Keratinocyte (primary cell): ENCODE data around the gene KLHL21. TPM values are rescaled to one million over a fixed set of nuclear protein-coding genes. Genes with fewer than 3 reads are reported as not detected.

Experiments
- DNase-seq: peaks from one replicate; pipeline ENCODE4 v3.0.0-alpha.2; 2011; ENCODE audit warnings: low read depth, missing footprints, low spot score
- FAIRE-seq: peaks from 2 replicates; lab custom pipeline; 2011; peaks lifted over from hg19 to GRCh38; lab: Jason Lieb, UNC
- H2AFZ ChIP-seq: 2 replicates; pipeline ENCODE4 v1.6.0; 2012; ENCODE audit warnings: low read length, control low read depth, inconsistent platforms; ENCODE audit not compliant: control insufficient read depth
- H3K27ac ChIP-seq: 2 replicates; pipeline ENCODE4 v1.5.1; 2011; ENCODE audit warnings: low read length; ENCODE audit not compliant: control insufficient read depth, insufficient read depth
- H3K27me3 ChIP-seq: 3 replicates; pipeline ENCODE4 v1.6.0; 2011; ENCODE audit warnings: low read length; ENCODE audit not compliant: control insufficient read depth, insufficient read depth; ENCODE audit errors: extremely low read depth
- H3K36me3 ChIP-seq, 2 experiments: 2 replicates in 1 of 2; 3 replicates in 1 of 2; pipeline ENCODE4 v1.5.1; 2011; ENCODE audit warnings: low read length in 2 of 2, mild to moderate bottlenecking in 1 of 2; ENCODE audit not compliant: control insufficient read depth in 2 of 2, insufficient read depth in 2 of 2; ENCODE audit errors: extremely low read depth in 1 of 2
- H3K4me1 ChIP-seq: 3 replicates; pipeline ENCODE4 v1.5.1; 2011; ENCODE audit warnings: low read length; ENCODE audit not compliant: control insufficient read depth, insufficient read depth; ENCODE audit errors: extremely low read depth
- H3K4me2 ChIP-seq: 3 replicates; pipeline ENCODE4 v1.6.0; 2011; ENCODE audit warnings: low read depth, low read length; ENCODE audit not compliant: control insufficient read depth, insufficient read depth; ENCODE audit errors: extremely low read depth
- H3K4me3 ChIP-seq, 3 experiments: fragments of 200-600 bp in 1 of 3; sonication (generic) in 1 of 3; 2 replicates in 2 of 3; 3 replicates in 1 of 3; pipeline ENCODE4 v1.5.1; 2011 to 2016; ENCODE audit warnings: low read length in 3 of 3, mild to moderate bottlenecking in 3 of 3, control low read depth in 2 of 3, inconsistent platforms in 1 of 3, low read depth in 1 of 3, mixed read lengths in 1 of 3, mixed run types in 1 of 3, moderate library complexity in 1 of 3; ENCODE audit not compliant: control insufficient read depth in 2 of 3, insufficient read depth in 2 of 3; ENCODE audit errors: extremely low read depth in 1 of 3
- H3K79me2 ChIP-seq: 2 replicates; pipeline ENCODE4 v1.6.0; 2012; ENCODE audit warnings: low read length; ENCODE audit not compliant: control insufficient read depth, insufficient read depth
- H3K9ac ChIP-seq: 3 replicates; pipeline ENCODE4 v1.6.0; 2011; ENCODE audit warnings: low read length; ENCODE audit not compliant: control insufficient read depth, insufficient read depth; ENCODE audit errors: extremely low read depth
- H3K9me1 ChIP-seq: 3 replicates; pipeline ENCODE4 v1.6.0; 2011; ENCODE audit warnings: low read length; ENCODE audit not compliant: control insufficient read depth, insufficient read depth; ENCODE audit errors: extremely low read depth
- H3K9me3 ChIP-seq: 2 replicates; pipeline ENCODE4 v1.5.1; 2012; ENCODE audit warnings: low read depth, low read length; ENCODE audit not compliant: control insufficient read depth
- H4K20me1 ChIP-seq: 3 replicates; pipeline ENCODE4 v1.6.0; 2011; ENCODE audit warnings: low read length; ENCODE audit not compliant: control insufficient read depth, insufficient read depth; ENCODE audit errors: extremely low read depth
- EZH2 ChIP-seq: IDR thresholded peaks from one replicate; pipeline ENCODE4 v1.6.1; 2012; ENCODE audit warnings: inconsistent platforms, mild to moderate bottlenecking, low read length, moderate library complexity
- dilution Hi-C: fragments of 300-500 bp; cut with MboI; formaldehyde crosslinking; loops from one replicate; pipeline ENCODE4 v1.7.0; 2020; ENCODE audit warnings: low sequenced_read_pairs; ENCODE audit not compliant: extremely low pct_ligation_motif_present
- polyA plus RNA-seq, 5 experiments: library from polyadenylated mRNA; depleted of rRNA in 3 of 5; stranded (reverse) in 3 of 5; stranded (forward) in 1 of 5; unstranded in 1 of 5; fragments of >200 nt; gene quantifications; 1 replicate in 1 of 5; 2 replicates in 3 of 5; 3 replicates in 1 of 5; pipeline versions ENCODE4 v1.2.1 to v1.2.3, GENCODE V29; 2011 to 2012; ENCODE audit warnings: missing spikeins in 2 of 5, low read depth in 1 of 5, low replicate concordance in 1 of 5
- small RNA-seq, 3 experiments: library from RNA; depleted of rRNA; stranded (forward); fragments of <200 nt; gene quantifications; one replicate each; pipeline ENCODE3, GENCODE V24; 2012; ENCODE audit warnings: low read depth in 3 of 3, low replicate concordance in 1 of 3; ENCODE audit not compliant: insufficient read length in 3 of 3
- TF ChIP-seq, protein P1 (sequence below), 3 experiments: IDR thresholded peaks in 1 of 3; conservative IDR thresholded peaks in 1 of 3; optimal IDR thresholded peaks in 1 of 3; 2 replicates in 2 of 3; 3 replicates in 1 of 3; pipeline versions ENCODE3 to v1.5.1; 2011; ENCODE audit warnings: low read length in 3 of 3, mild to moderate bottlenecking in 3 of 3, moderate library complexity in 2 of 3, control low read depth in 1 of 3, inconsistent platforms in 1 of 3; ENCODE audit not compliant: insufficient read depth in 2 of 3; ENCODE audit errors: extremely low read depth in 1 of 3

Gene KLHL21
- polyA plus RNA-seq, 1 donor (not counting 4 experiments of a cell fraction or from before 2014, with no cell fraction given) = 24.8 TPM

DNA sequence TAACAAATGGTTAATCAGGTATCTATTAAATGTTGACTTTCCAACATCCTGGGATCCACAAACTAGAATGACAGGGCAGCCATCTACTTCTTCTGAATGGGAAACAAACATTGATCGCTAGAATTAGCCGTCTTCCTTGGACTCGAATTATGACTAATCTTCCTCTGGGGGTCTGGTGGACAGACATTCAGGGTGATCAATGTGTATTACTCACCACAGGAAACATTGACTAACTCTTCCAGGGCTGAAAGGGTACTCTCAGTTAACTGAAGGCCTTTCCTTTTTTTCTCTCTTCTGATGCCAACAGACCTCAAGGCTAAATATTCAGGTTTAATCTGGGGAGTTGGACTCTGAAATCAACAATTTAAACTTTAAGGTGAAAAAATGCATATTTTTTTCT is 57.8 kb downstream of the KLHL21 start:
- H3K79me2 ChIP-seq = peaks cover 3% of the 10 kb centered on the region
- peak overlapping the region in 1 of 3 experiments; percentile 17 for H3K4me3 ChIP-seq
- peak overlapping the region; percentile 10 for H3K9ac ChIP-seq
- no peak overlapping the region for H2AFZ ChIP-seq
- peak overlapping the region; percentile 29 for H3K4me2 ChIP-seq
- dilution Hi-C loops = no loop called here
- H4K20me1 ChIP-seq = no peaks in the 10 kb centered on the region
- DNase-seq (no peak), FAIRE-seq (no peak)
- no peaks in the 10 kb centered on the region for H3K27me3 ChIP-seq
- H3K36me3 ChIP-seq = peaks cover 23 to 25% of the 10 kb centered on the region in 2 experiments
- TF ChIP-seq EZH2 = no peak
- TF ChIP-seq, protein P1, sequence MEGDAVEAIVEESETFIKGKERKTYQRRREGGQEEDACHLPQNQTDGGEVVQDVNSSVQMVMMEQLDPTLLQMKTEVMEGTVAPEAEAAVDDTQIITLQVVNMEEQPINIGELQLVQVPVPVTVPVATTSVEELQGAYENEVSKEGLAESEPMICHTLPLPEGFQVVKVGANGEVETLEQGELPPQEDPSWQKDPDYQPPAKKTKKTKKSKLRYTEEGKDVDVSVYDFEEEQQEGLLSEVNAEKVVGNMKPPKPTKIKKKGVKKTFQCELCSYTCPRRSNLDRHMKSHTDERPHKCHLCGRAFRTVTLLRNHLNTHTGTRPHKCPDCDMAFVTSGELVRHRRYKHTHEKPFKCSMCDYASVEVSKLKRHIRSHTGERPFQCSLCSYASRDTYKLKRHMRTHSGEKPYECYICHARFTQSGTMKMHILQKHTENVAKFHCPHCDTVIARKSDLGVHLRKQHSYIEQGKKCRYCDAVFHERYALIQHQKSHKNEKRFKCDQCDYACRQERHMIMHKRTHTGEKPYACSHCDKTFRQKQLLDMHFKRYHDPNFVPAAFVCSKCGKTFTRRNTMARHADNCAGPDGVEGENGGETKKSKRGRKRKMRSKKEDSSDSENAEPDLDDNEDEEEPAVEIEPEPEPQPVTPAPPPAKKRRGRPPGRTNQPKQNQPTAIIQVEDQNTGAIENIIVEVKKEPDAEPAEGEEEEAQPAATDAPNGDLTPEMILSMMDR (optimal IDR thresholded peaks at IDR 0.05 in 1 of 3, IDR thresholded peaks at IDR 0.05 in 1 of 3, conservative IDR thresholded peaks at IDR 0.05 in 1 of 3; ENCODE audit: extremely low read depth in 1 of 3, insufficient read depth in 2 of 3, low read length in 3 of 3) = no peak
- no peaks in the 10 kb centered on the region for H3K9me3 ChIP-seq
- H3K4me1 ChIP-seq = peaks cover 31% of the 10 kb centered on the region
- H3K9me1 ChIP-seq = no peaks in the 10 kb centered on the region
- H3K27ac ChIP-seq = peak overlapping the region; percentile 74

Small RNAs within 50 kb of the gene (small RNA-seq; reads per million reads assigned to genes)
- gene RNU6-731P = 0 reads per million in 3 experiments

Other genes starting within 250 kb of the KLHL21 start
- 195 to 349 TPM (median 226 TPM) in 3 replicates for gene ACOT7, start 209.1 kb downstream of the KLHL21 start, polyA plus RNA-seq
- 30.1 to 51.6 TPM (median 33.9 TPM) in 3 replicates for gene HES2, start 182.9 kb downstream of the KLHL21 start, polyA plus RNA-seq
- gene ESPN, start 178.1 kb downstream of the KLHL21 start, polyA plus RNA-seq = 0.47 to 3.6 TPM (median 1.2 TPM) in 3 replicates
- gene TNFRSF25, start 136.7 kb downstream of the KLHL21 start, polyA plus RNA-seq = 12.2 to 35.8 TPM (median 12.4 TPM) in 3 replicates
- 11.8 to 27.7 TPM (median 13.4 TPM) in 3 replicates for gene PLEKHG5, start 111.2 kb downstream of the KLHL21 start, polyA plus RNA-seq
- gene NOL9, start 48.4 kb downstream of the KLHL21 start, polyA plus RNA-seq = 13.7 to 24.6 TPM (median 23.2 TPM) in 3 replicates
- gene TAS1R1, start 47.6 kb downstream of the KLHL21 start, polyA plus RNA-seq = not detected in 3 replicates
- 9.7 to 21.1 TPM (median 10.9 TPM) in 3 replicates for gene ZBTB48, start 22.9 kb downstream of the KLHL21 start, polyA plus RNA-seq
- gene PHF13, start 10.9 kb upstream of the KLHL21 start, polyA plus RNA-seq = 2.4 to 8.3 TPM (median 4.5 TPM) in 3 replicates
- 5.1 to 6.0 TPM (median 5.1 TPM) in 3 replicates for gene THAP3, start 22.0 kb upstream of the KLHL21 start, polyA plus RNA-seq
- 20.5 to 53.1 TPM (median 40.8 TPM) in 3 replicates for gene DNAJC11, start 98.9 kb upstream of the KLHL21 start, polyA plus RNA-seq
- 30.5 to 54.4 TPM (median 51.4 TPM) in 3 replicates for gene CAMTA1, start 182.6 kb upstream of the KLHL21 start, polyA plus RNA-seq